DOHH2 (cell line): Measurements from ENCODE around the gene EPS8.

Experiments used
- H3F3A ChIP-seq: fragments of 200-600 bp; sonication (generic), shearing (Covaris generic); 2 replicates; pipeline ENCODE4 v1.6.0; 2016; ENCODE audit warnings: antibody characterized with exemption, mild to moderate bottlenecking; ENCODE audit not compliant: control insufficient read depth, insufficient read depth
- H3K27ac ChIP-seq: fragments of 200-600 bp; sonication (generic); 2 replicates; pipeline ENCODE4 v1.5.1; 2014; ENCODE audit warnings: low read depth, mild to moderate bottlenecking, low read length, moderate library complexity
- H3K27me3 ChIP-seq: fragments of 200-600 bp; sonication (generic); 2 replicates; pipeline ENCODE4 v1.6.1; 2014; ENCODE audit warnings: mild to moderate bottlenecking, low read length, mixed read lengths; ENCODE audit not compliant: control insufficient read depth
- H3K36me3 ChIP-seq: fragments of 200-600 bp; sonication (generic); 2 replicates; pipeline ENCODE4 v1.6.1; 2014; ENCODE audit warnings: mild to moderate bottlenecking, low read length, moderate library complexity, mixed read lengths; ENCODE audit not compliant: control insufficient read depth
- H3K4me1 ChIP-seq: fragments of 200-600 bp; sonication (generic); 2 replicates; pipeline ENCODE4 v1.6.1; 2014; ENCODE audit warnings: mild to moderate bottlenecking, low read length, mixed read lengths; ENCODE audit not compliant: control insufficient read depth
- H3K4me2 ChIP-seq: fragments of 200-600 bp; sonication (generic); 2 replicates; pipeline ENCODE4 v1.6.0; 2014; ENCODE audit warnings: mild to moderate bottlenecking, low read length, moderate library complexity
- H3K4me3 ChIP-seq: fragments of 200-600 bp; sonication (generic); 2 replicates; pipeline ENCODE4 v1.5.1; 2014; ENCODE audit warnings: mild to moderate bottlenecking, low read length, mixed read lengths
- H3K79me2 ChIP-seq: fragments of 200-600 bp; sonication (generic); 2 replicates; pipeline ENCODE4 v1.6.1; 2014; ENCODE audit warnings: mild to moderate bottlenecking, low read length, mixed read lengths; ENCODE audit not compliant: control insufficient read depth
- H3K9me2 ChIP-seq: fragments of 200-600 bp; sonication (generic); replicated peaks from 2 replicates; pipeline ENCODE4 v1.6.1; 2014; ENCODE audit warnings: mild to moderate bottlenecking, low read length, mixed read lengths; ENCODE audit not compliant: control insufficient read depth
- H3K9me3 ChIP-seq: fragments of 200-600 bp; sonication (generic); 2 replicates; pipeline ENCODE4 v1.6.1; 2014; ENCODE audit warnings: antibody characterized with exemption, low read length, mixed read lengths; ENCODE audit not compliant: control insufficient read depth, insufficient read depth
- H4K20me1 ChIP-seq: fragments of 200-600 bp; sonication (generic); 2 replicates; pipeline ENCODE4 v1.6.0; 2014; ENCODE audit warnings: low read depth, mild to moderate bottlenecking, antibody characterized with exemption, low read length, moderate library complexity; ENCODE audit not compliant: control insufficient read depth, insufficient read depth
- EZH2phosphoT487 ChIP-seq: fragments of 200-600 bp; sonication (generic); IDR thresholded peaks from 2 replicates; pipeline ENCODE4 v1.6.1; 2017; ENCODE audit warnings: borderline replicate concordance, mild to moderate bottlenecking, antibody characterized with exemption, low read length, moderate library complexity, mixed read lengths
- TF ChIP-seq, protein P1 (sequence below): fragments of 200-600 bp; sonication (generic); IDR thresholded peaks from one replicate; pipeline ENCODE4 v1.5.1; 2014; ENCODE audit warnings: antibody characterized with exemption, mild to moderate bottlenecking, low read depth, low read length; ENCODE audit not compliant: poor library complexity, severe bottlenecking

Gene EPS8

DNA sequence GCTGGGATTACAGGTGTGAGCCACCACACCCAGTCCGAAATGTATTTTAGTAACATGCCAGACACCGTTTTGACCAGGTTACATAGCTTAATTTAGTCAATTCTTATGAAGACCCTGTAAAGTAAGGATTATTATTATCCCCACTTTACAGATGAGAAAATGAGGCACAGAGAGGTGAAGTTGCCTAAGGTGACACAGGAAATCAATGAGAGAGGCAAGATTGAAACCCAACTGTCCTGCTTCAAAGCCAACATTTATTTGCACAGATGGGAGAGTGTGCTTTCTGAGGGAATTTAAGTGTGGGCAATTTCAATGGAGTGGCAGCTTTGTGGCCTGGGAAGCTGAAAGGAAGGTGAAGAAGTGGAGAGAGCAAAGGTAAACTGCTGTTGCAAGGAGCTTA lies 19.1 kb upstream of the EPS8 start:
- Histone ChIP-seq H3K4me1 (no peaks in the 10 kb centered on the region), H3K4me3 (no peak overlapping the region), H3K36me3 (no peaks in the 10 kb centered on the region), H3K27ac (no peak overlapping the region), H3K4me2 (no peak overlapping the region), H3K9me3 (no peaks in the 10 kb centered on the region), H4K20me1 (no peaks in the 10 kb centered on the region), H3K27me3 (no peaks in the 10 kb centered on the region), H3K79me2 (no peaks in the 10 kb centered on the region), H3F3A (no peaks in the 10 kb centered on the region), H3K9me2 (no peaks in the 10 kb centered on the region)
- TF ChIP-seq EZH2phosphoT487 = no peak
- TF ChIP-seq, protein P1, sequence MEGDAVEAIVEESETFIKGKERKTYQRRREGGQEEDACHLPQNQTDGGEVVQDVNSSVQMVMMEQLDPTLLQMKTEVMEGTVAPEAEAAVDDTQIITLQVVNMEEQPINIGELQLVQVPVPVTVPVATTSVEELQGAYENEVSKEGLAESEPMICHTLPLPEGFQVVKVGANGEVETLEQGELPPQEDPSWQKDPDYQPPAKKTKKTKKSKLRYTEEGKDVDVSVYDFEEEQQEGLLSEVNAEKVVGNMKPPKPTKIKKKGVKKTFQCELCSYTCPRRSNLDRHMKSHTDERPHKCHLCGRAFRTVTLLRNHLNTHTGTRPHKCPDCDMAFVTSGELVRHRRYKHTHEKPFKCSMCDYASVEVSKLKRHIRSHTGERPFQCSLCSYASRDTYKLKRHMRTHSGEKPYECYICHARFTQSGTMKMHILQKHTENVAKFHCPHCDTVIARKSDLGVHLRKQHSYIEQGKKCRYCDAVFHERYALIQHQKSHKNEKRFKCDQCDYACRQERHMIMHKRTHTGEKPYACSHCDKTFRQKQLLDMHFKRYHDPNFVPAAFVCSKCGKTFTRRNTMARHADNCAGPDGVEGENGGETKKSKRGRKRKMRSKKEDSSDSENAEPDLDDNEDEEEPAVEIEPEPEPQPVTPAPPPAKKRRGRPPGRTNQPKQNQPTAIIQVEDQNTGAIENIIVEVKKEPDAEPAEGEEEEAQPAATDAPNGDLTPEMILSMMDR = no peak

- no peaks in the 10 kb centered on the region for H3K4me1 ChIP-seq
- H3K36me3 ChIP-seq = no peaks in the 10 kb centered on the region
- H3K79me2 ChIP-seq = no peaks in the 10 kb centered on the region
- no peaks in the 10 kb centered on the region for H3K27me3 ChIP-seq
- H3K9me2 ChIP-seq = no peaks in the 10 kb centered on the region
- H4K20me1 ChIP-seq = no peaks in the 10 kb centered on the region
- no peak overlapping the region for H3K4me2 ChIP-seq
- no peaks in the 10 kb centered on the region for H3F3A ChIP-seq
- TF ChIP-seq EZH2phosphoT487 = no peak
- TF ChIP-seq, protein P1 = no peak
- H3K27ac ChIP-seq = no peak overlapping the region
- no peaks in the 10 kb centered on the region for H3K9me3 ChIP-seq
- H3K4me3 ChIP-seq = no peak overlapping the region
Measured at GRCh38 chr12:15806826-15807225, 17.6 kb upstream of the EPS8 start.

DNA sequence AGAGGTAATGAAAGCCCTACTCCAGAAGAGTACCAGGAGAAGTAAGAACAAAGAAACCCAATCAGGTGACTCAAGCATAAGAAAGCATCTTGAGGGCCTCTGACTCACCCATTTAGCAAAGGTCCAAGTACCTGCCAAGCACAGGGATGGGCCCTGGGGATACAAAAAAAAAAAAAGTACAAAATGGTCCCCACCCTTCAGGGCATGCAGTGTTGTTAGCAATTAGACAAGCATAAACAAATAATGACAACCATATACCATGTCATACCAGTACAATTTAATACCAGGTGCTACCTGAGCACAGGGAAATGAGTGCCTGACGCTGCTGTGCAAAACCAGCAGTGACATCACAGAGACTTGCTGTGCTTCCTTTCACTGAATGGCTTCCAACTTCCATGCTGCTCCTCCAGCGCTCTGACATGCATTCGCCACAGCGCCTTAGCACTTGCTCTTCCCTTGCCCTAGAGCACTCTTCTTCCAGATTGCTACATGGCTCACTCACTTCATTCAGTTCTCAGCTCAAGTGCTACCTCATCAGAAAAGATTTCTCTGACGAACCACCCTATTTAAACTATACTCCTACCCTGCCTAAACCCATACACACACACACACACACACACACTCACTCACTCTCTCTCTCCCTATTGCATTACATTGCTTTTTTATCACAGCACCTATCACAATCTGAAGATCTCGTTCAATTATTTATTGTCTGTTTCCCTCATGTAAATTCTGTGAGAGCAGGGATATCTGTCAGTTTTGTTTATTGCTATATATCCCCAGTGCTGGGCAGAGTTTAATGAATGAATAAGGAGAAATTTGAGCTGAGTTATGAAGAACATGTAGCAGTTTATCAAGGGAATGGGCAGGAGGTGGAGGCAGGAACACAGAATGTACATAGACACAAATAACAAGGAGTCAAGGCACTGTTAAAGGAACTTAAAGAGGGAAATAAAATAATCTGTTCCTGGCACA lies 12.9 kb upstream of the EPS8 start:
- Histone ChIP-seq H3K4me2 (no peak overlapping the region), H3K4me3 (no peak overlapping the region), H3K27me3 (no peaks in the 10 kb centered on the region), H3K79me2 (no peaks in the 10 kb centered on the region), H3F3A (no peaks in the 10 kb centered on the region), H4K20me1 (no peaks in the 10 kb centered on the region), H3K4me1 (no peaks in the 10 kb centered on the region), H3K36me3 (no peaks in the 10 kb centered on the region), H3K9me3 (no peaks in the 10 kb centered on the region), H3K9me2 (no peaks in the 10 kb centered on the region), H3K27ac (no peak overlapping the region)
- TF ChIP-seq, protein P1 = no peak
- no peak for TF ChIP-seq EZH2phosphoT487
